GM21360 (cell line): ENCODE measurements around the gene SYT15B.
A peak's percentile ranks its signal among the peaks of the same experiment; 100 is the strongest.
"Not testable (repeated sequence)": the region's sequence is repeated elsewhere in the genome, so short reads cannot be mapped to it uniquely, and the experiment has no call there.

Source experiments
- ATAC-seq: cut with Tn5 transposase; IDR thresholded peaks from one replicate; pipeline ENCODE4 v1.9.1; 2021; ENCODE audit warnings: mild to moderate bottlenecking, moderate library complexity; ENCODE audit not compliant: unreplicated experiment

Gene SYT15B

DNA sequence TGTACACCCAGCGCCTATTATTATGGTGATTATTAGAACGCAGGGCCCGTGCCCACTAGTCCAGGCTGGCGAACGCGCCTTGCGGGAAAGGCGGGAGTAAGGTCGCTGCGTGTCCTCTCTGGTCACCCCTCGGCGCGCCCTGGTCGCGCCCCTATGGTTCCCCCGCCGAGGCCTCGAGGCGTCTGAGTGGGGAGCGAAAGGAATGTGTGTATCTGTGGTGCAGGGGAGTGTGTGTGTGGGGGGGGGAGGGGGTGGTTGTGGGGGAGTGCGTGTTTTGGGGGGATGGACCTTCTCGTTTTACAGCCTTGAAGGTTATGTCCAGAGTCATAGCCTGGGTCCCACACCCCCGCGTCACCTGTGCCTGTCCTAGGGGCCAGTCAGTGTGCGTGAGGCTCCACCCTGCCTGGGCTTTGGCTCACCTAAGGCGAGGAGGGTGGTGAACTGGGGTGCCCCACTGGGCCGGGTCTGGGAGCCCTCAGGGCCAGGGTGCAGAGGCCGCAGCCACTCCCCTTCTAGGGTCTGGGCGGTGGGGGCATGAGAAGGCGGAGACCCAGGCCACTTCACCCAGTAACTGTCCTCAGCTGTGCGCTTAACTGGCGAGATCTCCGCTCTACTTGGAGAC, at the start of gene SYT15B:
TSS of gene SYT15B (minus strand) at position 39 of the 622 bp plus-strand sequence. CDS start 952 bp downstream, outside the sequence.
- ATAC-seq = not testable (repeated sequence)

GRCh38 chr10:47779590-47779989, 16.2 kb upstream of the SYT15B start:
- ATAC-seq = not testable (repeated sequence)

GRCh38 chr10:47775361-47776231, 12.2 kb upstream of the SYT15B start:
- not testable (repeated sequence) for ATAC-seq

- ATAC-seq = not testable (repeated sequence)
Observed at GRCh38 chr10:47770745-47771144, 7.4 kb upstream of the SYT15B start.

GRCh38 chr10:47768578-47769115, 5.3 kb upstream of the SYT15B start:
- ATAC-seq = not testable (repeated sequence)

GRCh38 chr10:47768085-47768484, 4.7 kb upstream of the SYT15B start:
- ATAC-seq = not testable (repeated sequence)

DNA sequence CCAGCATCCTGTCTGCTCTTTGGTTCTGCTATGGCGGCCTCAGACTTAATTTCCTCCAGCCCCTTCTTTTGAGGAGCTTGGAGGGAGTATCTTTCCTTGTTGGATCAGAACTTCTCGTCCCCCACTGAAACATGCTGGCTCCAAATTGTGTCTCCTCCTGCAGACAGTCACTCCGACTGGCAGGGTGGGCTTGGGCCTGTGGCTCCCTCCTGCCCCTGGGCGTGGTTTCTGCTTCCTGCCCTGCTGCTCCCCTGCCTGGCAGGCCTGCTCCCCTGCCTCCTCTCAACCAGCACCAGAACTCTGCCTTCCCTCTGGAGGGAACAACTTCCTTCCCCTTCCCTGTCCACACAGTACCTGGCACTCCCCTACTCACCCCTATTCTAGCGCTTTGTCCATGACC, 3.8 kb upstream of the SYT15B start:
- ATAC-seq = not testable (repeated sequence)

- not testable (repeated sequence) for ATAC-seq
Observed at GRCh38 chr10:47765232-47765631, 1.8 kb upstream of the SYT15B start.

DNA sequence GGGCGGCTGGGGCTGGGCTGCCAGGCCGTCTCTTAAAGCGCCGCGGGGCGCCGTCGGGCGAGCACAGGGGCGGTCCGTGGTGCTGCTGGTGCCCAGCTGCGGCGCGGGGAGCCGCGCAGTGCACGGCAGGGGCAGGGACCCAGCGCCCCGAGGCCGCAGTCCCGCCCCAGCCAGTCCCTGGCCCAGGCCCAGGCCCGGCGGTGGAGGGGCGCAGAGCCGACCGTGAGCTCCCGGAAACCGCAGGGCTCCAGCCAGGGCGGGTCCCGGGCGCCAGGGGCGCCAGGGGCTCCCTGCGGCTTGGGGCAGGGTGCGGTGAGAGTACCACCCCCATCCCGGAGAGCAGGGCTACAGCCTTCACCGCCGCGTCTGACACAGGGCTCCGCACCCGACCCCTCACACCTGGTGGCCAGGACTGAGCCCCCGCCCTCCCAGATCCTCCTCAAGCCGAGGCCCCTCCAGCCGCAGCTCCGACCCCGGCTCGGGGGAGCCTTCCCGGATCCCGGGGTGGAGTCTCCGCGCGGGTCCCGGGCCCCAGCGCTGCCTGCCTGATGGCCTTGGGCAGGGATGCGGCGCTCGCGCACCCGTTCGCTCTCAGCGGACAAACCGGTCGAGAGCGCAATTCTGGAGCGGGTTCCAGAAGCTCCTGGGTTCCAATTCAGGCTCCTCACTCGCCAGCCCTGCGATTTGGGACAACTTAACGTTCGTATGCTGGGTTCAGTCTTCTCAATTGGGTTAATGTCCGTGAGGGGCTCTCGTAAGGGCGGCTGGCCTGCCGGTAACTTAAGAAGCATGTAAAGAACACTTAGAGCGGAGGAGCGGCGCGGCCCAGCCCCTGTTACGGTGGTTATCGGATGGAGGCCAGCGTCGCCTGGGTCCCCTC, 478 bp downstream of the SYT15B start:
- not testable (repeated sequence) for ATAC-seq

GRCh38 chr10:47758855-47759254, 4.5 kb downstream of the SYT15B start:
- ATAC-seq = not testable (repeated sequence)

- not testable (repeated sequence) for ATAC-seq
Observed at GRCh38 chr10:47756169-47756568, 7.2 kb downstream of the SYT15B start.

GRCh38 chr10:47753871-47754270, 9.5 kb downstream of the SYT15B start:
- ATAC-seq = not testable (repeated sequence)

DNA sequence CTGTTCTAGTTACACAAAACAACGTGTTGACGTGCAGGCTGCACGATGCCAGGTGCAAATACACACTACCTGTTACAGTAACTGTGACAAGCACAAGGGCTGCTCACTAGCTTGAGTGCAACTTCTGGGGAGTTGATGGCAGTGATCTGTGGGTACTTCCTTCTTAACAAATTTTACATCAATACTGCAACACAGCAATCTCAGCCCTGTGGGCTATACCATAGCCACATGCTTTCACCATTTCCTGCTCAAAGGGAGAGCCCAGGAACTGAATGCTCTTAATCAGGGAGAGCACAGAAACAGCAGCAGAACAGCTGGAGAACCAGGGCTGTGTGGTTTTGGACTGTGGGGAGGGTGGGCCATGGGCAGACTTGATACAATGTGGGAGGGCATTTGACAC, 10.2 kb downstream of the SYT15B start:
- not testable (repeated sequence) for ATAC-seq

GRCh38 chr10:47751821-47752220, 11.6 kb downstream of the SYT15B start:
- not testable (repeated sequence) for ATAC-seq

DNA sequence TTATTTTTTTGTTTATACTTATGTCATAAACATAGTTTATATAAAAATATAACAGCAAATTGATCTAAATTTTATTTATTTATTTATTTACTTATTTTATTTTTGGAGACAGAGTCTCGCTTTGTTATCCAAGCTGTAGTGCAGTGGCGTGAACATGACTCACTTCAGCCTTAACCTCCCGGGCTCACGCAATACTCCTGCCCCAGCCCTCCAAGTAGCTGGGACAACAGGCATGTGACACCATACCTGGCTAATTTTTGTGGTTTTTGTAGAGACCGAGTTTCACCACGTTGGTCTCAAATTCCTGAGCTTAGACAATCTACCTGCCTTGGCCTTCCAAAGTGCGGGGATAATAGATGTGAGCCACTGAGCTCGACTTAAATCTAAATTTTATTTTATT, 13.0 kb downstream of the SYT15B start:
- ATAC-seq = not testable (repeated sequence)

- ATAC-seq = not testable (repeated sequence)
Observed at GRCh38 chr10:47746780-47747376, 16.5 kb downstream of the SYT15B start.

DNA sequence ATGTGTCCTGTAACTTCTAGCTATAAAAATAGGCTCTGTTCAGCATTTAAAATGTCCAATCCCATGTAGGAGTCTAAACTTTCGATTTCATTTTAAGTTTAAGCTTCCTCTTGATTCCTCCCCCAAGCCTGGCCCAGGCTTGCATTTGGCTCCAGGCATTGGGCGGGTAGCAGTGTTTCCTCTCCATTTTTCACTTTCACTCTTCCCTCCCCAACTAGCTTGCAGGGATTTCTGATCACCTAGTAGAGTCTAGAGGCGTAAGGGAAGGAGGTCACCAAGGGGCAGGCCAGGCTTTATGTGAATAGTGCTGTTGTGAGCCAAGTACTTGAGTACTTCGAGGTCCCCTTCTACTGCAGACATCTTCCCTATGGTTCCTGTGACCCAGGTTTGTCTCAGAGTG, 18.5 kb downstream of the SYT15B start:
- not testable (repeated sequence) for ATAC-seq

GRCh38 chr10:47743611-47744550, 19.5 kb downstream of the SYT15B start:
- ATAC-seq = peak; percentile 73

DNA sequence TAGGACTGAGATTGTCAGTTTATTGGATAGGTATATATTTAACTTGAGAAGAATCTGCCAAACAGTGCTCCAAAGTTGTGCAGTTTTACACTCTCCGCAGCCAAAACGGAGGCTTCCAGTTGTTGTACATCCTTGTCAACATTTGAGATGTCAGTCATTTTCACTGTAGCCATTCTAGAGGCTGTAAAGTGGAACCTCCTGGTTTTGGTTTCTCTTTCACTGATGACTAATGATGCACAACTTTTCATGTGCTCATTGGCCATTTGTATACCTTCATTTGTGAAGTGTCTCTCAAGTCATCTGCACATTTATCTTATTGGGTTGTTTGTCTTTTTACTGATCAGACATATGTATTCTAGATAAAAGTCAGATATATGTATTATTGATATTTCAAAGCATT, 22.5 kb downstream of the SYT15B start:
- ATAC-seq = not testable (repeated sequence)
